ENCODE measurements around the gene CAPN1. TPM values are rescaled to one million over a fixed set of nuclear protein-coding genes. Genes with fewer than 3 reads are reported as not detected.

Gene CAPN1
- total RNA-seq, 1 experiment from 2014 or later: 238 TPM

GRCh38 chr11:65183201-65183891, 1.6 kb downstream of the CAPN1 start:
- peak overlapping the region; percentile 85 for H3K4me3 Mint-ChIP-seq (ENCODE audit: unreplicated experiment)
- no peaks in the 10 kb centered on the region for H3K4me1 Mint-ChIP-seq (ENCODE audit: low read depth, unreplicated experiment)
- intact Hi-C loops (cut with micrococcal nuclease; ENCODE audit: unreplicated experiment): no loop called here
- no peaks in the 10 kb centered on the region for H3K27me3 Mint-ChIP-seq (ENCODE audit: insufficient read depth, unreplicated experiment)
- Histone ChIP-seq H3K36me3 (ENCODE audit: control insufficient read depth, insufficient read depth, low read length) (peaks cover 8% of the 10 kb centered on the region), H3K27me3 (replicated peaks; ENCODE audit: control insufficient read depth, insufficient read depth, low read length) (no peaks in the 10 kb centered on the region), H3K4me1 (peaks cover 13% of the 10 kb centered on the region), H3K9me3 (no peaks in the 10 kb centered on the region), H3K4me3 (ENCODE audit: low read depth, low read length) (no peak overlapping the region)
- ChIA-PET POLR2A (interaction anchor here (2.7 kb wide), 1 partner anchor 61 kb away, joined by 9 read pairs; the partner anchor contains the start of genes FAU and MRPL49), CTCF (interaction anchor here (1.0 to 2.0 kb wide), 2 partner anchors 17 to 73 kb away, joined by 4 to 8 read pairs; no protein-coding TSS in a partner anchor)
- TF ChIP-seq CTCF (IDR thresholded peaks at IDR 0.05; ENCODE audit: insufficient read depth in 1 of 2, low read depth in 1 of 2, low read length in 1 of 2, severe bottlenecking in 1 of 2, unreplicated experiment in 1 of 2): no peak
- DNase-seq: no peak
- no peaks in the 10 kb centered on the region for H3K9me3 Mint-ChIP-seq (ENCODE audit: unreplicated experiment)
- peak overlapping the region; percentile 32 for H3K27ac Mint-ChIP-seq (ENCODE audit: unreplicated experiment)
- peaks cover 23% of the 10 kb centered on the region for H3K36me3 Mint-ChIP-seq (ENCODE audit: insufficient read depth, unreplicated experiment)
- BruUV-seq (replicated peaks): TSS peak; percentile 18

- peaks cover under 1% of the 10 kb centered on the region for H3K4me1 Mint-ChIP-seq (ENCODE audit: low read depth, unreplicated experiment)
- CTCF ChIA-PET: no interaction called here
Measured at GRCh38 chr11:65184146-65184545, 2.4 kb downstream of the CAPN1 start.

GRCh38 chr11:65185171-65185570, 3.4 kb downstream of the CAPN1 start:
- no peak overlapping the region for H3K4me3 Mint-ChIP-seq (ENCODE audit: unreplicated experiment)
- BruUV-seq (replicated peaks): TSS peak; percentile 15
- no peaks in the 10 kb centered on the region for H3K27me3 Mint-ChIP-seq (ENCODE audit: insufficient read depth, unreplicated experiment)
- Histone ChIP-seq H3K27me3 (replicated peaks; ENCODE audit: control insufficient read depth, insufficient read depth, low read length) (no peaks in the 10 kb centered on the region), H3K36me3 (ENCODE audit: control insufficient read depth, insufficient read depth, low read length) (peaks cover 8% of the 10 kb centered on the region), H3K9me3 (no peaks in the 10 kb centered on the region), H3K4me3 (ENCODE audit: low read depth, low read length) (no peak overlapping the region), H3K4me1 (peaks cover 13% of the 10 kb centered on the region)
- no peak for TF ChIP-seq CTCF (IDR thresholded peaks at IDR 0.05; ENCODE audit: insufficient read depth in 1 of 2, low read depth in 1 of 2, low read length in 1 of 2, severe bottlenecking in 1 of 2, unreplicated experiment in 1 of 2)
- H3K9me3 Mint-ChIP-seq (ENCODE audit: unreplicated experiment): no peaks in the 10 kb centered on the region
- POLR2A ChIA-PET: no interaction called here
- CTCF ChIA-PET: interaction anchor here (0.6 kb wide), 1 partner anchor 53 kb away, joined by 3 read pairs; no protein-coding TSS in a partner anchor
- H3K36me3 Mint-ChIP-seq (ENCODE audit: insufficient read depth, unreplicated experiment): peaks cover 41% of the 10 kb centered on the region
- H3K27ac Mint-ChIP-seq (ENCODE audit: unreplicated experiment): no peak overlapping the region
- peaks cover 10% of the 10 kb centered on the region for H3K4me1 Mint-ChIP-seq (ENCODE audit: low read depth, unreplicated experiment)
- intact Hi-C loops (cut with micrococcal nuclease; ENCODE audit: unreplicated experiment): no loop called here
- no peak for DNase-seq

More at GRCh38 chr11:65184146-65184545, 2.4 kb downstream of the CAPN1 start:
- H3K9me3 Mint-ChIP-seq (ENCODE audit: unreplicated experiment): no peaks in the 10 kb centered on the region
- Histone ChIP-seq H3K4me1 (peaks cover 13% of the 10 kb centered on the region), H3K36me3 (ENCODE audit: control insufficient read depth, insufficient read depth, low read length) (peaks cover 8% of the 10 kb centered on the region), H3K9me3 (no peaks in the 10 kb centered on the region), H3K27me3 (replicated peaks; ENCODE audit: control insufficient read depth, insufficient read depth, low read length) (no peaks in the 10 kb centered on the region), H3K4me3 (ENCODE audit: low read depth, low read length) (no peak overlapping the region)
- no peaks in the 10 kb centered on the region for H3K27me3 Mint-ChIP-seq (ENCODE audit: insufficient read depth, unreplicated experiment)
- BruUV-seq (replicated peaks): no TSS peak
- H3K4me3 Mint-ChIP-seq (ENCODE audit: unreplicated experiment): peak overlapping the region; percentile 19
- intact Hi-C loops (cut with micrococcal nuclease; ENCODE audit: unreplicated experiment): no loop called here
- no peak overlapping the region for H3K27ac Mint-ChIP-seq (ENCODE audit: unreplicated experiment)
- peaks cover 31% of the 10 kb centered on the region for H3K36me3 Mint-ChIP-seq (ENCODE audit: insufficient read depth, unreplicated experiment)
- no peak for TF ChIP-seq CTCF (IDR thresholded peaks at IDR 0.05; ENCODE audit: insufficient read depth in 1 of 2, low read depth in 1 of 2, low read length in 1 of 2, severe bottlenecking in 1 of 2, unreplicated experiment in 1 of 2)
- POLR2A ChIA-PET: no interaction called here
- DNase-seq: no peak
